Measurements from ENCODE around the gene ST7L. TPM values are rescaled to one million over a fixed set of nuclear protein-coding genes. Genes with fewer than 3 reads are reported as not detected.

ST7L gene
- total and polyA plus RNA-seq, 9 of the 15 experiments (the other 6 are each of a cell fraction or from before 2014, with no cell fraction given), result 9.0 to 32.5 (median 26.6) TPM

DNA sequence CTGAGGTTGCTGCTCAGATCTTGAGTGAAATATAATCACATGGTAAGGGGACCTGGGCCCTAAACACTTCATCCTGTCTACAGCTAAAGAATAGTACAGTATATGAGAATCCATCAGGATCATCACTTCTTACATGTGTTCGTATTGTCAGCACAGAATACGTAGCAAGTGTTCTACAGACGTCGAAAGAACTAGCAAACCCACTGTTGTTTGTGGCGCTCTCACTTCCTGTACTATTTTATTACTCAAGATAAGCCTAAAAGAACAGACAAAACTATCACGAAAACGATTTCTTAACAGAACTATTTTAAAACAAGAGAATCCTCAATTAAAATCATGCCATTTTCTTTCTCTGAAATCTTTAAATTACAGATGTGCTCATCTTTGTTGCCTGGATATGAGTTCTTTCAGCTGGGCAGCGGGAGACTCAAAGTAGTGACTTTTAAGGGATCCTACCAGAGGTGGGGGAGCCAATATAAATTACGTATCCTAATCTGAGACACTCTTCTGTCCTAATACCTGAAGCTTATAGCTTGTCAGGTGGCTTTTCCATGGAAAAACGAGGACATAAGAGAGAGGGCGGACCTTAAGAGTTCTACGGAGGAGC, 724 bp downstream of the ST7L start (continued):
- no peak for TF ChIP-seq KDM1A (IDR thresholded peaks at IDR 0.05)
- TF ChIP-seq BRD9 (IDR thresholded peaks at IDR 0.05; ENCODE audit: low read depth, partially characterized antibody), result no peak
- TF ChIP-seq ZKSCAN8 (CRISPR knock-in tag; IDR thresholded peaks at IDR 0.05), result 0 out of 2 replicates have a peak, but pooled peaks have one; percentile 1
- TF ChIP-seq DNMT1 (IDR thresholded peaks at IDR 0.05), result 0 out of 2 replicates have a peak, but pooled peaks have one; percentile 38
- no peak for TF ChIP-seq E2F3 (CRISPR knock-in tag; IDR thresholded peaks at IDR 0.05)
- no peak for TF ChIP-seq EHMT2 (IDR thresholded peaks at IDR 0.05)
- TF ChIP-seq ZZZ3 (IDR thresholded peaks at IDR 0.05), result 0 out of 2 replicates have a peak, but pooled peaks have one; percentile 12
- 0 out of 2 replicates have a peak, but pooled peaks have one; percentile 38 for TF ChIP-seq ZNF75A (CRISPR knock-in tag; IDR thresholded peaks at IDR 0.05)
- TF ChIP-seq, protein P1, sequence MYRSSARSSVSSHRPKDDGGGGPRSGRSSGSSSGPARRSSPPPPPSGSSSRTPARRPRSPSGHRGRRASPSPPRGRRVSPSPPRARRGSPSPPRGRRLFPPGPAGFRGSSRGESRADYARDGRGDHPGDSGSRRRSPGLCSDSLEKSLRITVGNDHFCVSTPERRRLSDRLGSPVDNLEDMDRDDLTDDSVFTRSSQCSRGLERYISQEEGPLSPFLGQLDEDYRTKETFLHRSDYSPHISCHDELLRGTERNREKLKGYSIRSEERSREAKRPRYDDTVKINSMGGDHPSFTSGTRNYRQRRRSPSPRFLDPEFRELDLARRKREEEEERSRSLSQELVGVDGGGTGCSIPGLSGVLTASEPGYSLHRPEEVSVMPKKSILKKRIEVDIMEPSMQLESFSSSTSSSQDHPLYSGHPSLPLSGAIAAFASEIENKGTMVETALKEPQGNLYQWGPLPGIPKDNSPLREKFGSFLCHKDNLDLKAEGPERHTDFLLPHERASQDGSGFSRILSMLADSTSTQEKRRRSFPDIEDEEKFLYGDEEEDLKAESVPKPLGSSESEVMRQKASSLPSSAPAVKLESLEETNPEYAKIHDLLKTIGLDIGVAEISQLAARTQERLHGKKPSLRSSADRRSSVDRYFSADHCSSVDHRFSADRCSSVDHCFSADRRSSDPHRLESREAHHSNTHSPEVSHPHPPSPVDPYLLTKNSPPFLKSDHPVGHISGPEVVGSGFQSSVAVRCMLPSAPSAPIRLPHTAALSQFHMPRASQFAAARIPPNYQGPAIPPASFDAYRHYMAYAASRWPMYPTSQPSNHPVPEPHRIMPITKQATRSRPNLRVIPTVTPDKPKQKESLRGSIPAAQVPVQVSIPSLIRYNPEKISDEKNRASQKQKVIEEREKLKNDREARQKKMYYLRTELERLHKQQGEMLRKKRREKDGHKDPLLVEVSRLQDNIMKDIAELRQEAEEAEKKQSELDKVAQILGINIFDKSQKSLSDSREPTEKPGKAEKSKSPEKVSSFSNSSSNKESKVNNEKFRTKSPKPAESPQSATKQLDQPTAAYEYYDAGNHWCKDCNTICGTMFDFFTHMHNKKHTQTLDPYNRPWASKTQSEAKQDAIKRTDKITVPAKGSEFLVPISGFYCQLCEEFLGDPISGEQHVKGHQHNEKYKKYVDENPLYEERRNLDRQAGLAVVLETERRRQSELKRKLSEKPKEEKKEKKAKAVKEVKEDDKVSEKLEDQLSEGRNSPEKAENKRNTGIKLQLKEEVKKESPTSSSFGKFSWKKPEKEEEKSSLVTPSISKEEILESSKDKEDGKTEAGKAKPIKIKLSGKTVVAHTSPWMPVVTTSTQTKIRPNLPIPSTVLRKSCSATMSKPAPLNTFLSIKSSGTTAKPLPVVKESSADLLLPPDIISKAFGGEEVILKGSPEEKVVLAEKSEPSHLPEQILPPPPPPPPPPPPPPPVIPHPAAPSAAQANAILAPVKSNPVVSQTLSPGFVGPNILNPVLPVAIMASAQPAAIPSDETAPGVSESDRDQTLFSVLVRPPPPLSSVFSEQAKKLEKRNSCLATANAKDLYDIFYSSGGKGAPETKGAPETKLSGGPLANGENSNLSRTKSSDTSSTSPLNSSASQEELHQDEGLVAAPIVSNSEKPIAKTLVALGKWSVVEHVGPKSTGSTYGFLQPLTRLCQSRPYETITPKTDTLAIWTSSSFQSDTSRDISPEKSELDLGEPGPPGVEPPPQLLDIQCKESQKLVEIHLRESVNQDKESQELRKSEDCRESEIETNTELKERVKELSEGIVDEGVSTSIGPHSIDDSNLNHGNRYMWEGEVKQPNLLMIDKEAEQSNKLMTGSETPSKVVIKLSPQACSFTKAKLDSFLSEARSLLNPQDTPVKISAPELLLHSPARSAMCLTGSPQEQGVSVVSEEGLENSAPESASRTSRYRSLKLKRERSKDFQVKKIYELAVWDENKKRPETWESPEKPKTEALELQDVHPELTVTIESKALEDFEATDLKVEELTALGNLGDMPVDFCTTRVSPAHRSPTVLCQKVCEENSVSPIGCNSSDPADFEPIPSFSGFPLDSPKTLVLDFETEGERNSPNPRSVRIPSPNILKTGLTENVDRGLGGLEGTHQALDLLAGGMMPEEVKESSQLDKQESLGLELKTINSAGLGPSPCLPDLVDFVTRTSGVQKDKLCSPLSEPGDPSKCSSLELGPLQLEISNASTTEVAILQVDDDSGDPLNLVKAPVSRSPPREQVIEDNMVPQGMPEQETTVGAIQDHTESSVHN (IDR thresholded peaks at IDR 0.05; ENCODE audit: borderline replicate concordance in 1 of 2, low read depth in 1 of 2), result peak in 1 of 2 experiments; percentile 81; a peak in 1 of 4 replicates
- no peak for TF ChIP-seq HNRNPH1 (optimal IDR thresholded peaks at IDR 0.05; ENCODE audit: low read depth, low read length)
- TF ChIP-seq L3MBTL2 (IDR thresholded peaks at IDR 0.05), result peak; percentile 52
- TF ChIP-seq SLC30A9 (CRISPR knock-in tag; IDR thresholded peaks at IDR 0.05), result no peak
- no peak for TF ChIP-seq CBX5 (IDR thresholded peaks at IDR 0.05; ENCODE audit: borderline replicate concordance, low read depth)
- no peak for TF ChIP-seq XRCC3 (IDR thresholded peaks at IDR 0.05)
- TF ChIP-seq ARID3A (IDR thresholded peaks at IDR 0.05; ENCODE audit: borderline replicate concordance, low read depth, low read length), result no peak
- TF ChIP-seq RBBP5 (IDR thresholded peaks at IDR 0.05; ENCODE audit: borderline replicate concordance, insufficient read depth, low read length, poor library complexity, severe bottlenecking), result no peak
- no peak for TF ChIP-seq EZH2 (IDR thresholded peaks at IDR 0.05; ENCODE audit: borderline replicate concordance, low read depth, low read length)
- TF ChIP-seq MEIS2 (IDR thresholded peaks at IDR 0.05; ENCODE audit: partially characterized antibody), result no peak
- TF ChIP-seq FOXK2 (conservative IDR thresholded peaks at IDR 0.05 in 1 of 2, IDR thresholded peaks at IDR 0.05 in 1 of 2; ENCODE audit: low read depth in 2 of 2), result 0 out of 4 replicates have a peak, but pooled peaks of 1 of the 2 experiments have one; percentile 10

All from K562 (cell line).